Measurements from ENCODE around the gene DDX19B. TPM values are rescaled to one million over a fixed set of nuclear protein-coding genes. Genes with fewer than 3 reads are reported as not detected.

Gene DDX19B
- total and polyA plus RNA-seq, 9 of the 15 experiments (the other 6 are each of a cell fraction or from before 2014, with no cell fraction given) = 7.0 to 32.9 (median 19.3) TPM

GRCh38 chr16:70289229-70290094 lies 9.5 kb upstream of the DDX19B start, which contains the start of gene AARS1 (continued):
- TF ChIP-seq, protein P1, sequence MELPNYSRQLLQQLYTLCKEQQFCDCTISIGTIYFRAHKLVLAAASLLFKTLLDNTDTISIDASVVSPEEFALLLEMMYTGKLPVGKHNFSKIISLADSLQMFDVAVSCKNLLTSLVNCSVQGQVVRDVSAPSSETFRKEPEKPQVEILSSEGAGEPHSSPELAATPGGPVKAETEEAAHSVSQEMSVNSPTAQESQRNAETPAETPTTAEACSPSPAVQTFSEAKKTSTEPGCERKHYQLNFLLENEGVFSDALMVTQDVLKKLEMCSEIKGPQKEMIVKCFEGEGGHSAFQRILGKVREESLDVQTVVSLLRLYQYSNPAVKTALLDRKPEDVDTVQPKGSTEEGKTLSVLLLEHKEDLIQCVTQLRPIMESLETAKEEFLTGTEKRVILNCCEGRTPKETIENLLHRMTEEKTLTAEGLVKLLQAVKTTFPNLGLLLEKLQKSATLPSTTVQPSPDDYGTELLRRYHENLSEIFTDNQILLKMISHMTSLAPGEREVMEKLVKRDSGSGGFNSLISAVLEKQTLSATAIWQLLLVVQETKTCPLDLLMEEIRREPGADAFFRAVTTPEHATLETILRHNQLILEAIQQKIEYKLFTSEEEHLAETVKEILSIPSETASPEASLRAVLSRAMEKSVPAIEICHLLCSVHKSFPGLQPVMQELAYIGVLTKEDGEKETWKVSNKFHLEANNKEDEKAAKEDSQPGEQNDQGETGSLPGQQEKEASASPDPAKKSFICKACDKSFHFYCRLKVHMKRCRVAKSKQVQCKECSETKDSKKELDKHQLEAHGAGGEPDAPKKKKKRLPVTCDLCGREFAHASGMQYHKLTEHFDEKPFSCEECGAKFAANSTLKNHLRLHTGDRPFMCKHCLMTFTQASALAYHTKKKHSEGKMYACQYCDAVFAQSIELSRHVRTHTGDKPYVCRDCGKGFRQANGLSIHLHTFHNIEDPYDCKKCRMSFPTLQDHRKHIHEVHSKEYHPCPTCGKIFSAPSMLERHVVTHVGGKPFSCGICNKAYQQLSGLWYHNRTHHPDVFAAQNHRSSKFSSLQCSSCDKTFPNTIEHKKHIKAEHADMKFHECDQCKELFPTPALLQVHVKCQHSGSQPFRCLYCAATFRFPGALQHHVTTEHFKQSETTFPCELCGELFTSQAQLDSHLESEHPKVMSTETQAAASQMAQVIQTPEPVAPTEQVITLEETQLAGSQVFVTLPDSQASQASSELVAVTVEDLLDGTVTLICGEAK (IDR thresholded peaks at IDR 0.05) = no peak
- TF ChIP-seq, protein P1 (CRISPR knock-in tag; IDR thresholded peaks at IDR 0.05) = no peak
- TF ChIP-seq NELFE (IDR thresholded peaks at IDR 0.05; ENCODE audit: insufficient read depth, insufficient read length) (no peak), HDAC3 (IDR thresholded peaks at IDR 0.05; ENCODE audit: borderline replicate concordance, partially characterized antibody) (peak; percentile 31), KAT2B (IDR thresholded peaks at IDR 0.05; ENCODE audit: low read depth, low read length) (no peak), ZNF184 (CRISPR knock-in tag; IDR thresholded peaks at IDR 0.05) (no peak), RBBP5 (IDR thresholded peaks at IDR 0.05; ENCODE audit: borderline replicate concordance, insufficient read depth, low read length, poor library complexity, severe bottlenecking) (peak; percentile 71), HMGN3 (IDR thresholded peaks at IDR 0.05; ENCODE audit: borderline replicate concordance, extremely low read depth, insufficient read length, low read depth, low read length) (peak; percentile 57), ZBTB7A (IDR thresholded peaks at IDR 0.05; ENCODE audit: borderline replicate concordance, control insufficient read depth, low read depth, low read length) (peak; percentile 92; the same call in 1 of the 2 replicates), ZNF717 (CRISPR knock-in tag; IDR thresholded peaks at IDR 0.05) (no peak), SRSF7 (optimal IDR thresholded peaks at IDR 0.05; ENCODE audit: low read depth, low read length) (no peak), POLR2G (IDR thresholded peaks at IDR 0.05; ENCODE audit: low read depth, low read length) (peak; percentile 98), ZKSCAN8 (CRISPR knock-in tag; IDR thresholded peaks at IDR 0.05) (no peak)
- TF ChIP-seq, protein P2, sequence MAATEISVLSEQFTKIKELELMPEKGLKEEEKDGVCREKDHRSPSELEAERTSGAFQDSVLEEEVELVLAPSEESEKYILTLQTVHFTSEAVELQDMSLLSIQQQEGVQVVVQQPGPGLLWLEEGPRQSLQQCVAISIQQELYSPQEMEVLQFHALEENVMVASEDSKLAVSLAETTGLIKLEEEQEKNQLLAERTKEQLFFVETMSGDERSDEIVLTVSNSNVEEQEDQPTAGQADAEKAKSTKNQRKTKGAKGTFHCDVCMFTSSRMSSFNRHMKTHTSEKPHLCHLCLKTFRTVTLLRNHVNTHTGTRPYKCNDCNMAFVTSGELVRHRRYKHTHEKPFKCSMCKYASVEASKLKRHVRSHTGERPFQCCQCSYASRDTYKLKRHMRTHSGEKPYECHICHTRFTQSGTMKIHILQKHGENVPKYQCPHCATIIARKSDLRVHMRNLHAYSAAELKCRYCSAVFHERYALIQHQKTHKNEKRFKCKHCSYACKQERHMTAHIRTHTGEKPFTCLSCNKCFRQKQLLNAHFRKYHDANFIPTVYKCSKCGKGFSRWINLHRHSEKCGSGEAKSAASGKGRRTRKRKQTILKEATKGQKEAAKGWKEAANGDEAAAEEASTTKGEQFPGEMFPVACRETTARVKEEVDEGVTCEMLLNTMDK (IDR thresholded peaks at IDR 0.05; ENCODE audit: borderline replicate concordance, insufficient read depth, low read depth, low read length, poor library complexity, severe bottlenecking) = no peak

All from K562 (cell line).